IPS-18a (cell line): ENCODE data around the gene ATP13A2.
A peak's percentile ranks its signal among the peaks of the same experiment; 100 is the strongest.
"Not testable (repeated sequence)": the region's sequence is repeated elsewhere in the genome, so short reads cannot be mapped to it uniquely, and the experiment has no call there.

ENCODE experiments used
- H3K27ac ChIP-seq: one replicate; pipeline ENCODE4 v1.5.1; 2013; ENCODE audit warnings: low read length
- H3K27me3 ChIP-seq: one replicate; pipeline ENCODE4 v1.6.1; 2013; ENCODE audit warnings: mild to moderate bottlenecking, low read length; ENCODE audit not compliant: control insufficient read depth, insufficient read depth
- H3K36me3 ChIP-seq: one replicate; pipeline ENCODE4 v1.6.1; 2013; ENCODE audit warnings: low read depth, low read length; ENCODE audit not compliant: control insufficient read depth
- H3K4me1 ChIP-seq: one replicate; pipeline ENCODE4 v1.6.1; 2013; ENCODE audit warnings: low read depth, low read length; ENCODE audit not compliant: control insufficient read depth
- H3K4me3 ChIP-seq: one replicate; pipeline ENCODE4 v1.5.1; 2013; ENCODE audit warnings: low read length
- H3K9ac ChIP-seq: one replicate; pipeline ENCODE4 v1.6.1; 2013; ENCODE audit warnings: mild to moderate bottlenecking, low read length, moderate library complexity
- H3K9me3 ChIP-seq: one replicate; pipeline ENCODE4 v1.6.1; 2013; ENCODE audit warnings: low read depth, low read length; ENCODE audit not compliant: control insufficient read depth

The ATP13A2 gene

DNA sequence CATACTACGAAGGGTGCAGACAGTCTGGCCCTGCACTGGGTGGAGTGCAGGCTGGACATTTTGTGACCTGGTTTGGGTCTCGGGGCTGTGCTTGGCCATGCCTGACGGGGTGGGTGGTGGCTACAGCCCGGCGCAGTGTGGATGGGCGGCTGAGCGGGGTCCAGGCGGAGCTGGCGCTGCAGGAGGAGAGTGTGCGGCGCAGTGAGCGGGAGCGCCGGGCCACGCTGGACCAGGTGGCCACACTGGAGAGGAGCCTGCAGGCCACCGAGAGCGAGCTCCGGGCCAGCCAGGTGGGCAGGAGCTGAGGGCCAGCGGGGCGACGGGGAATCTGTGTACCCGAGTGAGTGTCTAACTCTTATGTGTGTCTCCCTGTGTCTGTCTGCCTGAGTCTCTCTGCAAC is 45.4 kb downstream of the ATP13A2 start:
- Histone ChIP-seq H3K36me3 (peaks cover 29% of the 10 kb centered on the region), H3K9me3 (no peaks in the 10 kb centered on the region), H3K4me3 (no peak overlapping the region), H3K27ac (no peak overlapping the region), H3K27me3 (no peaks in the 10 kb centered on the region), H3K4me1 (no peaks in the 10 kb centered on the region), H3K9ac (no peak overlapping the region)

DNA sequence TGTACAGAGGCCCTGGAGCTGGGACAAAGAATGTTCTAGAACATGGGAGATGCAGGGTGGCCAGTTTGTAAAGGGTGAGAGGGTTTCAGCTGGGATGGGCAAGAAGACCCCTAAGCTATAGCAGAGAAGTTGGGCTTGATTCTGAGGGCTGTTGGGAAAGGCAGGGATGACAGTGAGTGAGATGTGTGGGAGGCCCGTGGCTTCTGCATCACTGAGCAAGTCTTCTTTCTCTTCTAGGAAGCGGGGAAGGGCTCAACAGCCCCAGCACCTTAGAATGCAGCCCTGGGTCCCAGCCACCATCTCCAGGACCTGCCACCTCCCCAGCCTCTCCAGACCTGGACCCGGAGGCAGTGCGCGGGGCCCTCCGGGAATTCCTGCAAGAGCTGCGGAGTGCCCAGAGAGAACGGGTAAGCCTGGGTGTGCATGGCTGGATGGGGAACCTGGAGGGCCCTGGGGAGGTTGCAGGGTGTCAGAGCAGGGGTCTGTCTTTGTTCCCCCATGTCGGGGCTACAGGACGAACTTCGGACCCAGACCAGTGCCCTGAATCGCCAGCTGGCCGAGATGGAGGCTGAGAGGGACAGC is 46.2 kb downstream of the ATP13A2 start:
- Histone ChIP-seq H3K27ac (no peak overlapping the region), H3K9me3 (no peaks in the 10 kb centered on the region), H3K27me3 (no peaks in the 10 kb centered on the region), H3K36me3 (peaks cover 24% of the 10 kb centered on the region), H3K4me1 (no peaks in the 10 kb centered on the region), H3K4me3 (no peak overlapping the region), H3K9ac (no peak overlapping the region)

DNA sequence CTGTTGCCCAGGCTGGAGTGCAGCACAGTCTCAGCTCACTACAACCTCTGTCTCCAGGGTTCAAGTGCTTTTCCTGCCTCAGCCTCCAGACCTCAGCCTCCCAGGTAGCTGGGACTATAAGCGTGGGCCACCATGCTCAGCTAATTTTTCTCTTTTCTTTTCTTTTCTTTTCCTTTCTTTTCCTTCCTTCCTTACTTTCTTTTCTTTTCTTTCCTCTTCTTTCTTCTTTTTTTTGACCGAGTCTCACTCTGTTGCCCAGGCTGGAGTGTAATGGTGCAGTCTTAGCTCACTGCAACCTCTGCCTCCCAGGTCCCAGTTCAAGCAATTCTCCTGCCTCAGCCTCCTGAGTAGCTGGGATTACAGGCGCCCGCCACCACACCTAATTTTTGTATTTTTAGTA is 47.6 kb downstream of the ATP13A2 start:
- not testable (repeated sequence) for H3K27me3 ChIP-seq, H3K9me3 ChIP-seq, H3K4me3 ChIP-seq, H3K4me1 ChIP-seq, H3K9ac ChIP-seq, H3K27ac ChIP-seq
- peaks cover 24% of the 10 kb centered on the region for H3K36me3 ChIP-seq

DNA sequence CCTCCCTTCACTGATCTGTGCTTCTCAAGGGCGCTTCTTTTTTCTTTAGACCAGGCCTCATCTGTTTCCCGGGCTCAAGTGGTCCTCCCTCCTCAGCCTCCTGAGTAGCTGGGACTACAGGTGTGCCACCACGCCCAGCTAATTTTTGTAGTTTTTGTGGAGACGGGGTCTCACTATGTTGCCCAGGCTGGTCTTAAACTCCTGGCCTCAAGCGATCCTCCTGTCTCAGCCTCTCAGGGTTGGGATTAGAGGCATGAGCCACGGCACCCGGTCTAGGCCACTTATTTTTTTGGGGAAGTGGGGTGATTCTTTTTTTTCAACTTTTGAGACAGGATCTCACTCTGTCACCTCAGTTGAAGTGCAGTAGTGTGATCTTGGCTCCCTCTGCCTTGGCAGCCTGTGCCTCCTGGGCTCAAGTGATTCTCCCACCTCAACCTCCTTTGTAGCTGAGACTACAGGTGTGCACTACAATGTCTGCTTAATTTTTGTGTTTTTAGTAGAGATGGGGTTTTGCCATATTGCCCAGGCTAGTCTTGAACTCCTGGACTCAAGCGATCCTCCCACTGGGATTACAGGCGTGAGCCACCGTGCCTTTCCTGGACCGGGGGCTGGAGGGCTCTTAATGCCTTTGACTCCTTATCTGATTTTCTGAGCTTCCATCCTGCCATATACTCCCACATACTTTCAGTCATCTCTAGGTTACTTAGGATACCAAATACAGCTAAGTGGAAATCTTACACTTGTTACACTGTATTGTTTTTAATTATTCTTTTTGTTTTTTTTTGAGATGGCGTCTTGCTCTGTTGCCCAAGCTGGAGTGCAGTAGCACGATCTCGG is 50.2 kb downstream of the ATP13A2 start:
- Histone ChIP-seq H3K4me3 (peak overlapping the region; percentile 30), H3K27ac (no peak overlapping the region), H3K9me3 (no peaks in the 10 kb centered on the region), H3K4me1 (no peaks in the 10 kb centered on the region), H3K27me3 (no peaks in the 10 kb centered on the region), H3K36me3 (peaks cover 24% of the 10 kb centered on the region), H3K9ac (no peak overlapping the region)

DNA sequence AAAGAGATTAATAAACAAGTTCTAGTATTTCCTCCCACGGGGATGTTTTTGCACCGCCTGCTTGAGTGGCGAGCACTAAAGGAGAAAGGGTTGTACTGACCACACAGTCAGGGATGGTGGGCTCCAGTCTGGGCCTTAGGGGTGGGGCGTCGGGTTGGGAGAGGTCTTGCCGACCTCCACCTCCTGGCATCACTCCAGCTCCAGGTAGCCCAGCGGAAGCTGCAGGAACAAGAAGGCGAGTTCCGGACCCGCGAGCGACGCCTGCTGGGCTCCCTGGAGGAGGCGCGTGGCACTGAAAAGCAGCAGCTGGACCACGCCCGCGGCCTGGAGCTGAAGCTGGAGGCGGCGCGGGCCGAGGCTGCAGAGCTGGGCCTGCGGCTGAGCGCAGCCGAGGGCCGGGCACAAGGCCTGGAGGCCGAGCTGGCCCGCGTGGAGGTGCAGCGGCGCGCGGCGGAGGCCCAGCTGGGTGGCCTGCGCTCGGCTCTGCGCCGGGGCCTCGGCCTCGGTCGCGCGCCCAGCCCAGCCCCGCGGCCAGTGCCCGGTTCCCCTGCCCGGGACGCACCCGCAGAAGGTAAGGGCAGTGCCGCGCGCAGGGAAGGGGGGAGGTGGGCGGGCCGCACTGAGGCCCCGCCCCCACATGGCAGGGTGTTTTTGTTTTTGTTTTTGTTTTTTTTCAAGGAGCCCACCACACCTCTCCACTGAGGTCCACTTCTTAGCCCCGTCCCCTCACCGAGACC is 51.0 kb downstream of the ATP13A2 start:
- peaks cover 23% of the 10 kb centered on the region for H3K36me3 ChIP-seq
- no peaks in the 10 kb centered on the region for H3K4me1 ChIP-seq
- no peak overlapping the region for H3K9ac ChIP-seq
- no peak overlapping the region for H3K27ac ChIP-seq
- H3K9me3 ChIP-seq: no peaks in the 10 kb centered on the region
- H3K27me3 ChIP-seq: no peaks in the 10 kb centered on the region
- peak overlapping the region; percentile 30 for H3K4me3 ChIP-seq

DNA sequence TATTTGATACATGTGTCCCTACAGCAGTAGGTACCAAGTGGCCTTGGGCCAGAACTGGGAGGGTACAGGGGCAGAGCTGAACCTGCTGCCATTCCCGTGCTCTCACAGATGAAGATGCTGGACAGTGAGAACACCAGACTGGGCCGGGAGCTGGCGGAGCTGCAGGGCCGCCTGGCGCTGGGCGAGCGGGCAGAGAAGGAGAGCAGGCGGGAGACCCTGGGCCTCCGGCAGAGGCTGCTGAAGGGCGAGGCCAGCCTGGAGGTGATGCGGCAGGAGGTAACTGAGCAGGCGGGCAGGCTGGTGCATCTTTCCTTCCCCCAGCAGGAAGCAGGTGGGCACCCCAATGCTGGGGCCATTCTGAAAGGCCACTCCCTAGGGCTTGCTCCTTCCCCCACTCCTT is 53.3 kb downstream of the ATP13A2 start:
- H3K9ac ChIP-seq: no peak overlapping the region
- H3K4me3 ChIP-seq: no peak overlapping the region
- H3K36me3 ChIP-seq: peaks cover 25% of the 10 kb centered on the region
- no peaks in the 10 kb centered on the region for H3K27me3 ChIP-seq
- H3K9me3 ChIP-seq: no peaks in the 10 kb centered on the region
- no peak overlapping the region for H3K27ac ChIP-seq
- H3K4me1 ChIP-seq: no peaks in the 10 kb centered on the region

DNA sequence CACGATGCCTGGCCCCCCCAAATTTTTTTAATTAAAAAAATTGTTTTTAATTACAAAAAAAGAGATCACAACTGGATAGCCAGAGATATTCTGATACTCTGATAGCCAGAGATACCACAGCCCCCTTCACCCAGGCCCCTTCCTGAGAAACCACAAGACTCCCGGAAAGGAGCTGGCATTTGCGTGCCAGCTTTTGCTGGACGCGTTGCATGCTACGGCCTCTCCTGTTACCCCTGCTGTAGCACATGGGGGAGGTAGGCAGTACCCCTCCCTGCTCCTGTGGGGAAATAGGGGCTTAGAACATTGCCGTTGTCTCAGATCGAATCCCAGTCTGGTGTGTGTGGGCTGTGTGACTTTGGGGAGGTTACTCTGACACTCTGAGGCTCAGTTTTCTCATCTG is 54.0 kb downstream of the ATP13A2 start:
- no peak overlapping the region for H3K27ac ChIP-seq
- no peak overlapping the region for H3K4me3 ChIP-seq
- no peaks in the 10 kb centered on the region for H3K9me3 ChIP-seq
- no peak overlapping the region for H3K9ac ChIP-seq
- H3K27me3 ChIP-seq: no peaks in the 10 kb centered on the region
- peaks cover 25% of the 10 kb centered on the region for H3K36me3 ChIP-seq
- H3K4me1 ChIP-seq: no peaks in the 10 kb centered on the region

DNA sequence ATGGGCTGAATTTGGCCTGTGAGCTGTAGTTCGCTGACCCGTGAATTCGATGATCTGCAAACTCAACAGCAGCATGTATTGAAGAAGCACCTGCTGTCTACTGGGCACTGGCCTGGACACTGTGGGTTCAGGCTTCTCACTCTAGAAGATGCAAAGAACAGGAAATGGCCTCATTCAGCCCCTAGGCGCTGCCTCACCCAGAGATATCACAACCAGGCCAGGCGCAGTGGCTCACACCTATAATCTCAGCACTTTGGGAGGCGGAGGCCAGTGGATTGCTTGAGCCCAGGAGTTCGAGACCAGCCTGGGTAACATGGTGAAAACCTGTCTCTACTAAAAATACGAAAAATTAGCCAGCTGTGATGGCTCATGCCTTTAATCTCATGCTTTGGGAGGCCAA is 55.0 kb downstream of the ATP13A2 start:
- no peak overlapping the region for H3K27ac ChIP-seq
- no peaks in the 10 kb centered on the region for H3K27me3 ChIP-seq
- no peak overlapping the region for H3K9ac ChIP-seq
- no peaks in the 10 kb centered on the region for H3K4me1 ChIP-seq
- no peaks in the 10 kb centered on the region for H3K9me3 ChIP-seq
- H3K4me3 ChIP-seq: no peak overlapping the region
- H3K36me3 ChIP-seq: peaks cover 25% of the 10 kb centered on the region

DNA sequence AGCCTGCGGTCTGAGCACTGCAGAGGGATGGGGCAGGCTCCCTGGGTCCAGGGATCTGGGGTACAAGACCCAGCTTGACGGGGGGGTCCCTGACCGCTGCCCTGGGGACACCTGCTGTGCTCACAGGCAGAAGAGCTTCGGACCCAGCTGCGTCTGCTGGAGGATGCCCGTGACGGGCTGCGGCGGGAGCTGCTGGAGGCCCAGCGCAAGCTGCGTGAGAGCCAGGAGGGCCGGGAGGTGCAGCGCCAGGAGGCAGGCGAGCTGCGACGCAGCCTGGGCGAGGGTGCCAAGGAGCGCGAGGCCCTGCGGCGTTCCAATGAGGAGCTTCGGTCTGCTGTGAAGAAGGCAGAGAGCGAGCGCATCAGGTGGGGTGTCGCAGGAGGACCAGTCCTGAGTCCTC is 56.5 kb downstream of the ATP13A2 start:
- Histone ChIP-seq H3K36me3 (peaks cover 25% of the 10 kb centered on the region), H3K9me3 (no peaks in the 10 kb centered on the region), H3K4me1 (no peaks in the 10 kb centered on the region), H3K27ac (no peak overlapping the region), H3K9ac (no peak overlapping the region), H3K27me3 (no peaks in the 10 kb centered on the region), H3K4me3 (no peak overlapping the region)

DNA sequence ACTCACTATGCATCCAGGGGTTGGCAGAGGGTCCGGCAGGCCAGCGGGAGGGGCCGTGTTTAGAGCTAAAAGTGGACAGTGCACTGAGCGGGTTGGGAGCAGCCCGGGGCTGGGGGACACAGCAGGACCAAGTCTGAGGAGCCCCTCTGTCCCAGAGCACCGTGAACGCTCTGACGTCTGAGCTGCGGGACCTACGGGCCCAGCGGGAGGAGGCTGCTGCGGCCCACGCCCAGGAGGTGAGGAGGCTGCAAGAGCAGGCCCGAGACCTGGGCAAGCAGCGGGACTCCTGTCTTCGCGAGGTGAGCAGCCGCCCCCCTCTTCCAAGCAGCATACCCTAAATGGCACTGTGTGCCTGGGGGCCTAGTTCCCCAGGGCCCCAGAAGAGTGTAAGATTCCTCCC is 57.1 kb downstream of the ATP13A2 start:
- no peaks in the 10 kb centered on the region for H3K27me3 ChIP-seq
- H3K4me1 ChIP-seq: no peaks in the 10 kb centered on the region
- H3K27ac ChIP-seq: no peak overlapping the region
- no peaks in the 10 kb centered on the region for H3K9me3 ChIP-seq
- no peak overlapping the region for H3K9ac ChIP-seq
- H3K36me3 ChIP-seq: peaks cover 25% of the 10 kb centered on the region
- no peak overlapping the region for H3K4me3 ChIP-seq

DNA sequence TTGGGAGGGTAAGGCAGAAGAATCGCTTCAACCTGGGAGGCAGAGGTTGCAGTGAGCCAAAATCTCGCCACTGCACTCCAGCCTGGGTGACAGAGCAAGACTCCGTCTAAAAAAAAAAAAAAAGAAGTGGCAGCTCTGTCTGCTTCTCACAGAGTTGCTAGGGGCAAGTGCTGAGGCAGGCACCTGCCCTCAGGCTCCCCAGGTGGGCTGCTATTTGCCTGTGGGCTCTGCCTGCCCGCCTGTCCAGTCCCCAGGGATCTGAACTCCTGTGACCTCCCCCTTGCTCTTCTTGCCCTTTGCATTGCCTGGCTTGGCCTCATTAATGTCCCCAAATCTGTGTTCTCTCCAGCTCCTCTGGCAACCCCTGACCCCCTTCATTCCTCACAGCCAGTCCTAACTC is 59.4 kb downstream of the ATP13A2 start:
- peaks cover 24% of the 10 kb centered on the region for H3K36me3 ChIP-seq
- not testable (repeated sequence) for H3K9me3 ChIP-seq, H3K4me1 ChIP-seq, H3K27me3 ChIP-seq, H3K4me3 ChIP-seq, H3K27ac ChIP-seq, H3K9ac ChIP-seq
